ENCODE measurements around the gene PLA2G2F.

Gene PLA2G2F

GRCh38 chr1:20187813-20188454, 48.8 kb downstream of the PLA2G2F start:
- no peak overlapping the region for H3K27ac ChIP-seq (ENCODE audit: low read depth, low read length)
- H3K27me3 ChIP-seq (ENCODE audit: control insufficient read depth, low read length) = peaks cover 28% of the 10 kb centered on the region
- no peaks in the 10 kb centered on the region for H3K36me3 ChIP-seq (ENCODE audit: control insufficient read depth, low read length)
- H3K4me3 ChIP-seq (ENCODE audit: low read length) = no peak overlapping the region
- no peaks in the 10 kb centered on the region for H4K20me1 ChIP-seq (ENCODE audit: control insufficient read depth, insufficient read depth, low read depth, low read length)
- H3F3A ChIP-seq (ENCODE audit: control insufficient read depth, insufficient read depth) = no peaks in the 10 kb centered on the region
- H3K4me1 ChIP-seq (ENCODE audit: control insufficient read depth, low read length) = peaks cover 22% of the 10 kb centered on the region
- H3K79me2 ChIP-seq (ENCODE audit: control insufficient read depth, low read length) = no peaks in the 10 kb centered on the region
- TF ChIP-seq, protein P1, sequence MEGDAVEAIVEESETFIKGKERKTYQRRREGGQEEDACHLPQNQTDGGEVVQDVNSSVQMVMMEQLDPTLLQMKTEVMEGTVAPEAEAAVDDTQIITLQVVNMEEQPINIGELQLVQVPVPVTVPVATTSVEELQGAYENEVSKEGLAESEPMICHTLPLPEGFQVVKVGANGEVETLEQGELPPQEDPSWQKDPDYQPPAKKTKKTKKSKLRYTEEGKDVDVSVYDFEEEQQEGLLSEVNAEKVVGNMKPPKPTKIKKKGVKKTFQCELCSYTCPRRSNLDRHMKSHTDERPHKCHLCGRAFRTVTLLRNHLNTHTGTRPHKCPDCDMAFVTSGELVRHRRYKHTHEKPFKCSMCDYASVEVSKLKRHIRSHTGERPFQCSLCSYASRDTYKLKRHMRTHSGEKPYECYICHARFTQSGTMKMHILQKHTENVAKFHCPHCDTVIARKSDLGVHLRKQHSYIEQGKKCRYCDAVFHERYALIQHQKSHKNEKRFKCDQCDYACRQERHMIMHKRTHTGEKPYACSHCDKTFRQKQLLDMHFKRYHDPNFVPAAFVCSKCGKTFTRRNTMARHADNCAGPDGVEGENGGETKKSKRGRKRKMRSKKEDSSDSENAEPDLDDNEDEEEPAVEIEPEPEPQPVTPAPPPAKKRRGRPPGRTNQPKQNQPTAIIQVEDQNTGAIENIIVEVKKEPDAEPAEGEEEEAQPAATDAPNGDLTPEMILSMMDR (IDR thresholded peaks at IDR 0.05; ENCODE audit: low read depth, low read length, poor library complexity, severe bottlenecking) = no peak
- TF ChIP-seq EZH2phosphoT487 (IDR thresholded peaks at IDR 0.05; ENCODE audit: borderline replicate concordance, low read length) = no peak
- no peaks in the 10 kb centered on the region for H3K9me2 ChIP-seq (replicated peaks; ENCODE audit: control insufficient read depth, low read length)
- H3K9me3 ChIP-seq (ENCODE audit: control insufficient read depth, insufficient read depth, low read length) = no peaks in the 10 kb centered on the region
- no peak overlapping the region for H3K4me2 ChIP-seq (ENCODE audit: low read length)

DNA sequence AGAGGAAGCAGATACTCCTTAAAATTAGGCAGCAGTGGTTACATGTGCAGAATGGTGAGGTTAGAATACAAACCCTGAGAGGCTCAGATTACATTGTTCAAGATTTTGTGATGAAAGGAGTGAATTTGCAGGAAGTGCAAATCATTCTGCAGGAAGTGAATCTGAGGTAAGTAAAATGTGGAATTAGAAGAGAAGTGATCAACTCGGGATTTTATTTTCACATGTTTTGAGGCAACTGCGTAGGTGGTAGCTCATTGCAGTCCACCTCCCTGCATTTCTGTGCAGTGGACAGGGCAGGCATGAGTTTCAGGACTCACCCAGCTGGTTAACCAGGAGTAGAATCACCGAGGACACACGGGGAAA, 49.3 kb downstream of the PLA2G2F start:
- Histone ChIP-seq H3K9me3 (ENCODE audit: control insufficient read depth, insufficient read depth, low read length) (no peaks in the 10 kb centered on the region), H3K9me2 (replicated peaks; ENCODE audit: control insufficient read depth, low read length) (no peaks in the 10 kb centered on the region), H4K20me1 (ENCODE audit: control insufficient read depth, insufficient read depth, low read depth, low read length) (no peaks in the 10 kb centered on the region), H3K27me3 (ENCODE audit: control insufficient read depth, low read length) (peaks cover 28% of the 10 kb centered on the region), H3F3A (ENCODE audit: control insufficient read depth, insufficient read depth) (no peaks in the 10 kb centered on the region), H3K4me3 (ENCODE audit: low read length) (no peak overlapping the region), H3K4me1 (ENCODE audit: control insufficient read depth, low read length) (peaks cover 22% of the 10 kb centered on the region), H3K4me2 (ENCODE audit: low read length) (no peak overlapping the region), H3K36me3 (ENCODE audit: control insufficient read depth, low read length) (no peaks in the 10 kb centered on the region), H3K79me2 (ENCODE audit: control insufficient read depth, low read length) (no peaks in the 10 kb centered on the region), H3K27ac (ENCODE audit: low read depth, low read length) (no peak overlapping the region)
- TF ChIP-seq, protein P1 (IDR thresholded peaks at IDR 0.05; ENCODE audit: low read depth, low read length, poor library complexity, severe bottlenecking) = no peak

DNA sequence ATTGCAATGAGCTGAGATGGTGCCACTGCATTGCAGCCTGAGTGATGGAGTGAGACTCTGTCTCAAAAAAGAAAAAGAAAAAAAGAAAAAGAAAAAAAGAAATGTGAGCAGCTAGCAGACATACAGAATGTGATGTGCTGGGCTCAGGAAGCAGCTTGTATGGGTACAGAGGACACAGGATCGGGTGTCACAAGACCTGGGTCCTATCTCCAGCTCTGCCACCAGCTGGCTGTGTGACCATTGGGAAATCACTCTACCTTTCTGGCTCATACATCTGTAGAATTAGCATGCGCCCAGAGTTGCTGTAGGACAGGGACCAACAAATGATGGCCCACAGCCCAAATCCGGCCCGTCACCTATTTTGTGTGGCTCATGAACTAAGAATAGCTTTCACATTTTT, 50.5 kb downstream of the PLA2G2F start:
- Histone ChIP-seq H4K20me1 (ENCODE audit: control insufficient read depth, insufficient read depth, low read depth, low read length) (no peaks in the 10 kb centered on the region), H3K4me1 (ENCODE audit: control insufficient read depth, low read length) (peaks cover 22% of the 10 kb centered on the region), H3K9me2 (replicated peaks; ENCODE audit: control insufficient read depth, low read length) (no peaks in the 10 kb centered on the region), H3K36me3 (ENCODE audit: control insufficient read depth, low read length) (no peaks in the 10 kb centered on the region), H3K79me2 (ENCODE audit: control insufficient read depth, low read length) (no peaks in the 10 kb centered on the region), H3F3A (ENCODE audit: control insufficient read depth, insufficient read depth) (no peaks in the 10 kb centered on the region), H3K27ac (ENCODE audit: low read depth, low read length) (no peak overlapping the region), H3K9me3 (ENCODE audit: control insufficient read depth, insufficient read depth, low read length) (no peaks in the 10 kb centered on the region), H3K27me3 (ENCODE audit: control insufficient read depth, low read length) (peaks cover 36% of the 10 kb centered on the region), H3K4me3 (ENCODE audit: low read length) (no peak overlapping the region), H3K4me2 (ENCODE audit: low read length) (no peak overlapping the region)
- no peak for TF ChIP-seq EZH2phosphoT487 (IDR thresholded peaks at IDR 0.05; ENCODE audit: borderline replicate concordance, low read length)
- TF ChIP-seq, protein P1 (IDR thresholded peaks at IDR 0.05; ENCODE audit: low read depth, low read length, poor library complexity, severe bottlenecking) = no peak
